Lower leg skin (tissue), 4 donors: ENCODE data around the gene DISP2. TPM values are rescaled to one million over a fixed set of nuclear protein-coding genes. Genes with fewer than 3 reads are reported as not detected.
A peak's percentile ranks its signal among the peaks of the same experiment; 100 is the strongest.

Experiments used
- DNase-seq, 2 donors: peaks; one replicate each; pipeline ENCODE4 v3.0.0-alpha.2; 2019; ENCODE audit warnings: low spot score in 2 of 2
- H3K4me3 ChIP-seq: fragments of 200-600 bp; sonication (generic); 2 replicates; pipeline ENCODE4 v1.5.1; 2017; ENCODE audit warnings: mild to moderate bottlenecking, low read depth; ENCODE audit not compliant: poor library complexity, severe bottlenecking
- POLR2A ChIP-seq, 2 donors: fragments of 450-650 bp; IDR thresholded peaks; one replicate each; pipeline ENCODE4 v1.6.1; 2016 to 2017; ENCODE audit warnings: antibody characterized with exemption in 2 of 2, mild to moderate bottlenecking in 1 of 2, moderate library complexity in 1 of 2
- WGBS, 2 donors: methylation state at CpG; one replicate each; pipeline ENCODE4 v1.1.5; 2018; 5-methylcytosine and 5-hydroxymethylcytosine counted together
- intact Hi-C: fragments of 100-400 bp; cut with DNase I; formaldehyde crosslinking; loops from one replicate; pipeline ENCODE4 v1.15.0; 2023; ENCODE audit warnings: low total_unique reads
- total RNA-seq, 4 donors: library from RNA; depleted of rRNA; stranded (reverse); fragments of >200 nt; gene quantifications; one replicate each; pipeline ENCODE4 v1.1.0, GENCODE V29; 2016
- TF ChIP-seq, protein P1 (sequence below), 3 donors: fragments of 450-650 bp; IDR thresholded peaks; one replicate each; pipeline ENCODE4 v1.5.1; 2016; ENCODE audit warnings: antibody characterized with exemption in 3 of 3, mild to moderate bottlenecking in 3 of 3, moderate library complexity in 2 of 3

DISP2 gene
- total RNA-seq, 4 donors from 2014 or later, result 0.05 to 0.08 (median 0.06) TPM; not detected in 1

DNA sequence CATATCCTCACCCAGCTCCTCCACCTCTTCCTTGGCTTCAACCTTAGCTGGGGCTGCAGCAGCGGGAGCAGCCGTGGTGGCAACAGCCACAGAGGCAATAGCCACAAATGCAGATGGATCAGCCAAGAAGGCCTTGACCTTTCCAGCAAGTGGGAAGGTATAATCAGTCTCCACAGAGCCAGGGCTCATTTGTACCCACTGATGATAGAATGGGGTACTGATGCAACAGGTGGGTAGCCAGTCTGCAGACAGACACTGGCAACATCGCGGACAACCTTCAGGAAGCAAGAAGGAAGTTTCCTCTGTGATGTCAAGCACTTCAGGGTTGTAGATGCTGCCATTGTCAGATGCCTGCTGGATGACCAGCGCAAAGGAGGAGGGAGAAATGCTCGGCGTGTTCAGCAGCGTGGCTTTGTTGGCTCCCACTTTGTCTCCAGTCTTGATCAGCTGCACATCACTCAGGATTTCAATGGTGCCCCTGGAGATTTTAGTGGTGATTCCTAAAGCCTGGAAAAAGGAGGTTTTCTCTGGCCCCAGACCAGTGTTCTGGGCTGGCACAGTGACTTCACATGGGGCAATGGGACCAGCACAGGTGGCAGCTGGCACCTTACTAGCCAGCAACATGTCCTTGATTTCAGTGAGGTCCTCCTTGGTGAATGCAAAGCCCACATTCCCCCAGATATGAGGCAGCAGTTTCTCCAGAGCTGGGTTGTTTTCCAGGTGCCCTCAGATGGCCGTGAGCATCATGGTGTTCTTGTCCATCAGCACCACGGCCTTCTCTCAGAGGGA lies 45.5 kb upstream of the DISP2 start:
- no peak overlapping the region for H3K4me3 ChIP-seq
- intact Hi-C loops, result no loop called here
- WGBS, 2 donors, result 89 to 90% methylated on average over 10 of the region's 10 CpGs
- DNase-seq, result no peak
- TF ChIP-seq, protein P1, sequence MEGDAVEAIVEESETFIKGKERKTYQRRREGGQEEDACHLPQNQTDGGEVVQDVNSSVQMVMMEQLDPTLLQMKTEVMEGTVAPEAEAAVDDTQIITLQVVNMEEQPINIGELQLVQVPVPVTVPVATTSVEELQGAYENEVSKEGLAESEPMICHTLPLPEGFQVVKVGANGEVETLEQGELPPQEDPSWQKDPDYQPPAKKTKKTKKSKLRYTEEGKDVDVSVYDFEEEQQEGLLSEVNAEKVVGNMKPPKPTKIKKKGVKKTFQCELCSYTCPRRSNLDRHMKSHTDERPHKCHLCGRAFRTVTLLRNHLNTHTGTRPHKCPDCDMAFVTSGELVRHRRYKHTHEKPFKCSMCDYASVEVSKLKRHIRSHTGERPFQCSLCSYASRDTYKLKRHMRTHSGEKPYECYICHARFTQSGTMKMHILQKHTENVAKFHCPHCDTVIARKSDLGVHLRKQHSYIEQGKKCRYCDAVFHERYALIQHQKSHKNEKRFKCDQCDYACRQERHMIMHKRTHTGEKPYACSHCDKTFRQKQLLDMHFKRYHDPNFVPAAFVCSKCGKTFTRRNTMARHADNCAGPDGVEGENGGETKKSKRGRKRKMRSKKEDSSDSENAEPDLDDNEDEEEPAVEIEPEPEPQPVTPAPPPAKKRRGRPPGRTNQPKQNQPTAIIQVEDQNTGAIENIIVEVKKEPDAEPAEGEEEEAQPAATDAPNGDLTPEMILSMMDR (IDR thresholded peaks at IDR 0.05), result no peak
- TF ChIP-seq POLR2A (IDR thresholded peaks at IDR 0.05), result no peak

DNA sequence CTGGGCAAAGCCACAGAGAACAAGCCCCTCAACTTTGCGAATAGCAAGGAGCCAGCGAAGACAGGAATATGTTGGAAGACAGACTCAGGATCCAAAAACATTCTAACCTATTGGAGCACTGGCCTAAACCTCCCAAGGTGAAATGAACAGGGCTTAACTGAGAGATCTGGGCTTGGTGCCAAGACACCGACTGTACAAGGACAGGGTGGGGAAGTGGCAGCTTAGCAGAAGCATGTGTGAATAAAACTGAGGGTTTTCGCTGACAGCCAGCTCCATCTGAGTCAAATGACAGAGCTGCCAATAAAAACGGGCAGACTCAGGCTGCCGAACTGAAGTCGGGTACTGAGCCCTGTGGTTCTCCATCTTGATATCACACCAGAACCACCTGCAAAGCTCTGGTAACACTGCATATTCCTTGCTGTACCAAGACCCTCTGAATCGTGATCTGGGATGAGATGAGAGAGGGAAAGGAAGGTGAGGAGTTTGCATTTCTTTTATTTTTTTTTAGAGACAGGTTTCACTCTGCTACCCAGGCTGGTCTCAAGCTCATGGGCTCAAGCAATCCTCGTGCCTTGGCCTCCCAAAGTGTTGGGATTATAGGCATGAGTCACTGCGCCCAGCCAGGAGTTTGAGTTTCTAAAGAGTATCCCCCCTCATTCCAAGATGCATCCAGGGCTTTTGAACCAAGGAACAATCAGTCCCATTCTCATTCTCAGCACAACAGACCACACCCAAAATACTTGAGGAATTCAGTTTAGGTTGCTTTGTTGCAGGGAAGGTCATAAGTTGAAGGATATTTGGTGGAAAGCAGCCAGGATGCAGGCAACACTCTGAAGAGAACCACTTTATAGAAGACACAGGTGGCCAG lies 44.3 kb upstream of the DISP2 start:
- WGBS, 2 donors, result 25 to 28% methylated on average over 10 of the region's 10 CpGs
- intact Hi-C loops, result no loop called here
- no peak for TF ChIP-seq POLR2A (IDR thresholded peaks at IDR 0.05)
- TF ChIP-seq, protein P1 (IDR thresholded peaks at IDR 0.05), result no peak
- DNase-seq, result peak in 1 of 2 donors; percentile 69
- no peak overlapping the region for H3K4me3 ChIP-seq

DNA sequence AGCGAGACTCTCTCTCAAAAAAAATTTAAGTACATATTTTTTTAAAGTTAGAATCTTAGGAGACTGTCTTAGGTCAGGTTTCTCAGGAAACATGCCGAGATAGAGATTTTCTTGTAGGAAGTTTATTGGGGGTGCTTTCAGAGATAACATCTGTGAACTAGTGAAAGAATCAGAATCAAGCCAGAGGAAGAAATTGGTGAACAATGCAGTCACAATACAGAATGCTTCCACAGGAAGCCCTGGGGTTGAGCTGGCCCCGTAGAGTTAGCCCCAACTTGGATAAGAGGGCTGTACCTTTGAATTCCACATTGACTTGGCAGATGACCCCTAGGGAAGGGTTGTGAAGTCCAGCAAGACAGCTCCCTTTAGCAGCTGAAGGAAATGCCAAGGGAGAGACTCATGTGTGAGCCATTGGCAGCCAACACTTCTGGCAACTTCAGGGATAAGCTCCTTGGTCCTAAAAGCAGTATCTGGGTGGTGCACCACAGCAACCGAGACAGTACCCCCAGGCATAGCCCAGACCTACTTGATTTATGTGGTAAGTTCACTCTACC lies 43.2 kb upstream of the DISP2 start:
- DNase-seq, result no peak
- WGBS, 2 donors, result 59 to 68% methylated on average over 4 of the region's 4 CpGs
- intact Hi-C loops, result no loop called here
- no peak overlapping the region for H3K4me3 ChIP-seq
- TF ChIP-seq, protein P1 (IDR thresholded peaks at IDR 0.05), result no peak
- no peak for TF ChIP-seq POLR2A (IDR thresholded peaks at IDR 0.05)

DNA sequence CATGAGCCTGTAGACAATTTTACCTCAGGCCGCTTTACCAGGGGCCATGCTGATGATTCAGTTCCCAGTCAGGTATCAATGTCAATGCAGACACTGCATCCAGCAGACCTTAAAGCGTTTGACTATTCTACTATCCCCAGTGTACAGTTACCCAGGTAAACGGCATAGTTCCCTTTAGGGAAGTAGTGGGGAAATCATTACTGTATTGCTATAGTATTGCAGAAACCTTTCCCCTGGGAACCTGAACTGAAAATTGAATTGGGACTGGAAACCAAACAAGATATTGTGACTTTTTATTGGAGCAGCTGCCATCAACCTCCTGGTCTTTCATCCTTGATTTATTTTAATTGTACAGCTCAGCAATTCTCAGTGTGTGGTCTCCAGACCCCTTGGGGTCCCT lies 41.1 kb upstream of the DISP2 start:
- H3K4me3 ChIP-seq, result no peak overlapping the region
- TF ChIP-seq, protein P1 (IDR thresholded peaks at IDR 0.05), result no peak
- no peak for TF ChIP-seq POLR2A (IDR thresholded peaks at IDR 0.05)
- intact Hi-C loops, result no loop called here
- 91 to 96% methylated on average over 3 of the region's 3 CpGs for WGBS, 2 donors
- DNase-seq, result no peak

DNA sequence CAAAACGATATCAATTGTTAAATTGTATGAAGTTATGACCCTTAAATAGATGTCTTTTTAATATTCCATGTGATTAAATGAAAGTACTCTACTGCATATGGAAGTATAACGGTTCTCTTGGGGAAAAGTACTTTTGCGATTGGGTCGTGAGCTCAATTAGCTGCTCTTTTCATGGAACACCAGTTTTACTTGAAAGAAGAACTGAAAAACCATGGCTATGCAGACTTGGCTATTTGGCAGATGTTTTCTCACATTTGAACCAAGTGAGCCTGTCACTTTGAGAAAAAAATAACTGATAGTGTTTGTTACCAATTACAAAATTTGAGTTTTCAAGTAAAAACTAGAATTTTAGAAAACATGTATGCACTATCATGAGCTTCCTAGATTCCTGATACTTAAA lies 40.4 kb upstream of the DISP2 start:
- WGBS, 2 donors, result 66 to 72% methylated on average over 4 of the region's 4 CpGs
- intact Hi-C loops, result no loop called here
- no peak overlapping the region for H3K4me3 ChIP-seq
- DNase-seq, result no peak
- no peak for TF ChIP-seq POLR2A (IDR thresholded peaks at IDR 0.05)
- TF ChIP-seq, protein P1 (IDR thresholded peaks at IDR 0.05), result no peak
